Astrocyte of the spinal cord (primary cell): ENCODE data around the gene MBNL1.

ENCODE experiments used
- DNase-seq: peaks from one replicate; pipeline ENCODE4 v3.0.0; 2011; ENCODE audit warnings: low read depth, low spot score
- H3K4me3 ChIP-seq: 2 replicates; pipeline ENCODE4 v1.5.1; 2011; ENCODE audit warnings: low read depth, mild to moderate bottlenecking, low read length, moderate library complexity
- CTCF ChIP-seq: IDR thresholded peaks from 2 replicates; pipeline ENCODE4 v1.5.1; 2012; ENCODE audit warnings: low read depth, mild to moderate bottlenecking, low read length, inconsistent platforms
- in situ Hi-C: cut with HindIII; loops from 2 replicates; pipeline ENCODE4 v1.10.0; 2017; ENCODE audit warnings: low sequenced_read_pairs

The MBNL1 gene

GRCh38 chr3:152350139-152350538 lies 81.4 kb downstream of the MBNL1 start:
- TF ChIP-seq CTCF = no peak
- in situ Hi-C loops = no loop called here
- no peak overlapping the region for H3K4me3 ChIP-seq
- no peak for DNase-seq

GRCh38 chr3:152350776-152351175 lies 82.0 kb downstream of the MBNL1 start:
- no peak for DNase-seq
- no peak overlapping the region for H3K4me3 ChIP-seq
- TF ChIP-seq CTCF = no peak
- in situ Hi-C loops = no loop called here

- no peak for DNase-seq
- in situ Hi-C loops = no loop called here
- TF ChIP-seq CTCF = no peak
- H3K4me3 ChIP-seq = no peak overlapping the region
Measured at GRCh38 chr3:152352554-152352953, 83.8 kb downstream of the MBNL1 start.

GRCh38 chr3:152353578-152353977 lies 84.8 kb downstream of the MBNL1 start:
- no peak for DNase-seq
- no peak for TF ChIP-seq CTCF
- H3K4me3 ChIP-seq = no peak overlapping the region
- in situ Hi-C loops = no loop called here

- DNase-seq = no peak
- no peak overlapping the region for H3K4me3 ChIP-seq
- TF ChIP-seq CTCF = no peak
- in situ Hi-C loops = no loop called here
Measured at GRCh38 chr3:152355744-152356665, 87.3 kb downstream of the MBNL1 start.

GRCh38 chr3:152356870-152357276 lies 88.1 kb downstream of the MBNL1 start:
- no peak for TF ChIP-seq CTCF
- in situ Hi-C loops = no loop called here
- DNase-seq = no peak
- H3K4me3 ChIP-seq = no peak overlapping the region
